HepG2 (cell line): ENCODE data around the gene AKAP8L.

Experiments
- CTCF ChIP-seq: sonication (generic); formaldehyde crosslinking; IDR thresholded peaks from 2 replicates; pipeline ENCODE4 v1.5.0; 2020; ENCODE audit warnings: mild to moderate bottlenecking, missing genetic modification reagents, moderate library complexity
- ELF1 ChIP-seq: sonication (generic); formaldehyde crosslinking; IDR thresholded peaks from 2 replicates; pipeline ENCODE4 v1.4.0; 2020; ENCODE audit warnings: missing genetic modification reagents
- IRF2 ChIP-seq: IDR thresholded peaks from 2 replicates; pipeline ENCODE4 v1.6.1; 2018; ENCODE audit warnings: missing genetic modification reagents, missing compliant biosample characterization
- JUNB ChIP-seq: sonication (generic); formaldehyde crosslinking; IDR thresholded peaks from 2 replicates; pipeline ENCODE4 v1.8.0; 2022; ENCODE audit warnings: missing genetic modification reagents, mild to moderate bottlenecking, borderline replicate concordance
- JUND ChIP-seq: sonication (generic); formaldehyde crosslinking; IDR thresholded peaks from 2 replicates; pipeline ENCODE4 v1.8.0; 2022; ENCODE audit warnings: mild to moderate bottlenecking, missing genetic modification reagents
- RXRA ChIP-seq: sonication (generic); formaldehyde crosslinking; IDR thresholded peaks from 2 replicates; pipeline ENCODE4 v1.5.1; 2020; ENCODE audit warnings: missing genetic modification reagents
- YEATS2 ChIP-seq: sonication (generic); formaldehyde crosslinking; IDR thresholded peaks from 2 replicates; pipeline ENCODE4 v1.4.0; 2020; ENCODE audit warnings: missing genetic modification reagents, borderline replicate concordance
- TF ChIP-seq, protein P1 (sequence below): sonication (generic); formaldehyde crosslinking; IDR thresholded peaks from 2 replicates; pipeline ENCODE4 v1.4.0; 2020; ENCODE audit warnings: missing genetic modification reagents
- TF ChIP-seq, protein P2 (sequence below), 2 experiments: IDR thresholded peaks; 2 replicates each; pipeline ENCODE4 v1.6.1; 2011 to 2012; ENCODE audit warnings: low read length in 2 of 2, borderline replicate concordance in 1 of 2, low read depth in 1 of 2, mild to moderate bottlenecking in 1 of 2, moderate library complexity in 1 of 2

DNA sequence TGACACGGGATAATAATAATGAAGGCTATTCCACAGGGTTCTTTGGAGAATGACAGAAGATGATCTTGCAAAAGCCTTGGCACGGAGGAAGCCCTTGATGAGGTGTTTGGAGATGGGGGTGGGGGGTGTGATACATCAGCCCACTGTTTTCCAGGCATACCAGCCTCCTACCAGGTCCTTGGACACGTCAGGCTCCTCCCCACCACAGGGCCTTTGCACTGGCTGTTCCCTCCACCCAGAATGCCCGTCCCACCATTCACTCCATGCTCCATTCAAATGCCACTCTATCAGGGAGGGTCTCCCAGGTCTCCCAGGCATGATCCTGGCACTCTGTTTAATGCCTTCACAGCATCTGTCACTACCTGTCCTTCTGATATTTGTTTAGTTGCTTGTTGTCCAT is 28.3 kb upstream of the AKAP8L start:
- TF ChIP-seq ELF1 (CRISPR knock-in tag) (no peak), IRF2 (CRISPR knock-in tag) (no peak), JUNB (CRISPR knock-in tag) (no peak), JUND (no peak), YEATS2 (no peak), RXRA (CRISPR knock-in tag) (no peak), CTCF (no peak)
- TF ChIP-seq, protein P1, sequence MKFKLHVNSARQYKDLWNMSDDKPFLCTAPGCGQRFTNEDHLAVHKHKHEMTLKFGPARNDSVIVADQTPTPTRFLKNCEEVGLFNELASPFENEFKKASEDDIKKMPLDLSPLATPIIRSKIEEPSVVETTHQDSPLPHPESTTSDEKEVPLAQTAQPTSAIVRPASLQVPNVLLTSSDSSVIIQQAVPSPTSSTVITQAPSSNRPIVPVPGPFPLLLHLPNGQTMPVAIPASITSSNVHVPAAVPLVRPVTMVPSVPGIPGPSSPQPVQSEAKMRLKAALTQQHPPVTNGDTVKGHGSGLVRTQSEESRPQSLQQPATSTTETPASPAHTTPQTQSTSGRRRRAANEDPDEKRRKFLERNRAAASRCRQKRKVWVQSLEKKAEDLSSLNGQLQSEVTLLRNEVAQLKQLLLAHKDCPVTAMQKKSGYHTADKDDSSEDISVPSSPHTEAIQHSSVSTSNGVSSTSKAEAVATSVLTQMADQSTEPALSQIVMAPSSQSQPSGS (CRISPR knock-in tag) = no peak
- TF ChIP-seq, protein P2, sequence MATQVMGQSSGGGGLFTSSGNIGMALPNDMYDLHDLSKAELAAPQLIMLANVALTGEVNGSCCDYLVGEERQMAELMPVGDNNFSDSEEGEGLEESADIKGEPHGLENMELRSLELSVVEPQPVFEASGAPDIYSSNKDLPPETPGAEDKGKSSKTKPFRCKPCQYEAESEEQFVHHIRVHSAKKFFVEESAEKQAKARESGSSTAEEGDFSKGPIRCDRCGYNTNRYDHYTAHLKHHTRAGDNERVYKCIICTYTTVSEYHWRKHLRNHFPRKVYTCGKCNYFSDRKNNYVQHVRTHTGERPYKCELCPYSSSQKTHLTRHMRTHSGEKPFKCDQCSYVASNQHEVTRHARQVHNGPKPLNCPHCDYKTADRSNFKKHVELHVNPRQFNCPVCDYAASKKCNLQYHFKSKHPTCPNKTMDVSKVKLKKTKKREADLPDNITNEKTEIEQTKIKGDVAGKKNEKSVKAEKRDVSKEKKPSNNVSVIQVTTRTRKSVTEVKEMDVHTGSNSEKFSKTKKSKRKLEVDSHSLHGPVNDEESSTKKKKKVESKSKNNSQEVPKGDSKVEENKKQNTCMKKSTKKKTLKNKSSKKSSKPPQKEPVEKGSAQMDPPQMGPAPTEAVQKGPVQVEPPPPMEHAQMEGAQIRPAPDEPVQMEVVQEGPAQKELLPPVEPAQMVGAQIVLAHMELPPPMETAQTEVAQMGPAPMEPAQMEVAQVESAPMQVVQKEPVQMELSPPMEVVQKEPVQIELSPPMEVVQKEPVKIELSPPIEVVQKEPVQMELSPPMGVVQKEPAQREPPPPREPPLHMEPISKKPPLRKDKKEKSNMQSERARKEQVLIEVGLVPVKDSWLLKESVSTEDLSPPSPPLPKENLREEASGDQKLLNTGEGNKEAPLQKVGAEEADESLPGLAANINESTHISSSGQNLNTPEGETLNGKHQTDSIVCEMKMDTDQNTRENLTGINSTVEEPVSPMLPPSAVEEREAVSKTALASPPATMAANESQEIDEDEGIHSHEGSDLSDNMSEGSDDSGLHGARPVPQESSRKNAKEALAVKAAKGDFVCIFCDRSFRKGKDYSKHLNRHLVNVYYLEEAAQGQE (IDR thresholded peaks at IDR 0.05; ENCODE audit: borderline replicate concordance in 1 of 2, low read depth in 1 of 2, low read length in 2 of 2) = no peak
